Ovary (tissue), 9 donors: ENCODE measurements around the gene TMEM140. TPM values are rescaled to one million over a fixed set of nuclear protein-coding genes. Genes with fewer than 3 reads are reported as not detected.

ENCODE experiments used
- DNase-seq, 5 donors: peaks; one replicate each; pipeline ENCODE4 v3.0.0-alpha.2; 2019 to 2020
- H3K27ac ChIP-seq, 2 donors: fragments of 200-600 bp; one replicate each; pipeline versions ENCODE4 v1.5.1 to v1.8.0; 2019 to 2022
- H3K27me3 ChIP-seq: fragments of 200-600 bp; one replicate; pipeline ENCODE4 v1.8.0; 2022
- H3K36me3 ChIP-seq: fragments of 200-600 bp; sonication (generic); one replicate; pipeline ENCODE4 v1.5.1; 2019
- H3K4me1 ChIP-seq: one replicate; pipeline ENCODE4 v1.8.1; 2013; ENCODE audit warnings: mild to moderate bottlenecking, moderate library complexity; ENCODE audit not compliant: insufficient read depth
- H3K4me3 ChIP-seq: fragments of 200-600 bp; sonication (generic); one replicate; pipeline ENCODE4 v1.5.1; 2017
- H3K9me3 ChIP-seq, 2 donors: fragments of 200-600 bp in 1 of 2; sonication (generic) in 1 of 2; one replicate each; pipeline versions ENCODE4 v1.5.1 to v1.8.1; 2013 to 2019; ENCODE audit warnings: mild to moderate bottlenecking in 1 of 2, moderate library complexity in 1 of 2
- EP300 ChIP-seq: sonication (generic); formaldehyde crosslinking; IDR thresholded peaks from one replicate; pipeline ENCODE4 v1.6.1; 2017; ENCODE audit warnings: antibody characterized with exemption
- POLR2A ChIP-seq: fragments of 450-650 bp; IDR thresholded peaks from one replicate; pipeline ENCODE4 v1.6.1; 2017; ENCODE audit warnings: antibody characterized with exemption, mild to moderate bottlenecking, moderate library complexity
- WGBS, 3 donors: extraction: QIAGEN DNeasy Blood & Tissue Kit in 1 of 3; methylation state at CpG; one replicate each; pipeline versions ENCODE4 v1.1.5 to v1.1.7; 2013 to 2017; 5-methylcytosine and 5-hydroxymethylcytosine counted together
- intact Hi-C, 4 donors: fragments of 100-400 bp; cut with DNase I; formaldehyde crosslinking; loops; one replicate each; pipeline versions ENCODE4 v1.11.0 to v1.15.1; 2022 to 2023
- polyA plus RNA-seq, 2 donors: library from polyadenylated mRNA; stranded (reverse); fragments of 200-250 nt in 1 of 2; fragments of 350-450 nt in 1 of 2; fragmentation: Illumina TruSeq in 1 of 2; extraction: RNeasy Lipid Tissue Mini Kit (QIAGEN cat#74804) in 1 of 2; gene quantifications; one replicate each; pipeline ENCODE4 v1.2.3, GENCODE V29; 2013 to 2014
- total RNA-seq, 7 donors: library from RNA; depleted of rRNA in 2 of 7; stranded (reverse); fragments of >200 nt in 2 of 7; fragmentation: NEBNext Ultra II Directional in 3 of 7; extraction: Animal tissue kit (Norgen Biotek cat#: 25700) in 3 of 7; gene quantifications; one replicate each; pipeline versions ENCODE4 v1.1.0 to v1.2.4, GENCODE V29; 2016 to 2023
- TF ChIP-seq, protein P1 (sequence below), 3 donors: fragments of 450-650 bp in 2 of 3; fragments of 200-600 bp in 1 of 3; IDR thresholded peaks; one replicate each; pipeline versions ENCODE4 v1.5.1 to v1.8.0; 2016 to 2022; ENCODE audit warnings: antibody characterized with exemption in 3 of 3, mild to moderate bottlenecking in 1 of 3
- donor health status: DM: no; HTN: no; CAD: no; lungs with moderate emphysema.
- donor health status: DM: no; HTN: no; CAD: no.
- donor health status: Bipolar disorder and iron deficiency.
- donor health status: DM: yes; HTN: yes; CAD: no.
- donor health status: DM: no; HTN: no; CAD: no.
- donor health status: DM: yes; HTN: yes; CAD: no.

TMEM140 gene
- total and polyA plus RNA-seq, 9 donors: 5.9 to 25.0 (median 8.5) TPM

DNA sequence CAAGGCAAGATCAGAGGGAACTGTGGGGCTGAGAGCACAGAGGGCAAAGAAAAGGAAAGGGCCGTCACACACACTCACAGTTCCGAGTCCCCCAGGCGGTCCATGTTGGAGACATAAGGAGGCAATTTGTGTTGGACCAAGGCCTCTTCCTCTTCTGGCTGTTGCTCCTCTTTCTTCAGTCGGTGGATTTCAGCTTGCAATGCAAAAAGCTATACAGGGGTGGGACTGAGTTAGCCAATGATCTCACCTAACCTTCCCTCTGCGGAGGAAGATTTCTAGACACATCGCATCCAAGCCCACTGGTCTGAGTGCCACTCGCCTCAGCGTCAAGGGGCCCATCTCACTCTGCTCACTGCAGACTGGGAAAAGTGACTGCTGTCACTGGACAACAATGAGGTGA, 58.0 kb downstream of the TMEM140 start:
- H3K27me3 ChIP-seq: no peaks in the 10 kb centered on the region
- H3K4me1 ChIP-seq: peaks cover 1% of the 10 kb centered on the region
- no peaks in the 10 kb centered on the region for H3K9me3 ChIP-seq
- no peaks in the 10 kb centered on the region for H3K36me3 ChIP-seq
- 95 to 99% (median 96%) methylated on average over 8 of the region's 8 CpGs for WGBS, 3 donors
- no peak for DNase-seq
- no peak overlapping the region for H3K27ac ChIP-seq
- intact Hi-C loops: no loop called here
- TF ChIP-seq EP300: no peak
- TF ChIP-seq, protein P1, sequence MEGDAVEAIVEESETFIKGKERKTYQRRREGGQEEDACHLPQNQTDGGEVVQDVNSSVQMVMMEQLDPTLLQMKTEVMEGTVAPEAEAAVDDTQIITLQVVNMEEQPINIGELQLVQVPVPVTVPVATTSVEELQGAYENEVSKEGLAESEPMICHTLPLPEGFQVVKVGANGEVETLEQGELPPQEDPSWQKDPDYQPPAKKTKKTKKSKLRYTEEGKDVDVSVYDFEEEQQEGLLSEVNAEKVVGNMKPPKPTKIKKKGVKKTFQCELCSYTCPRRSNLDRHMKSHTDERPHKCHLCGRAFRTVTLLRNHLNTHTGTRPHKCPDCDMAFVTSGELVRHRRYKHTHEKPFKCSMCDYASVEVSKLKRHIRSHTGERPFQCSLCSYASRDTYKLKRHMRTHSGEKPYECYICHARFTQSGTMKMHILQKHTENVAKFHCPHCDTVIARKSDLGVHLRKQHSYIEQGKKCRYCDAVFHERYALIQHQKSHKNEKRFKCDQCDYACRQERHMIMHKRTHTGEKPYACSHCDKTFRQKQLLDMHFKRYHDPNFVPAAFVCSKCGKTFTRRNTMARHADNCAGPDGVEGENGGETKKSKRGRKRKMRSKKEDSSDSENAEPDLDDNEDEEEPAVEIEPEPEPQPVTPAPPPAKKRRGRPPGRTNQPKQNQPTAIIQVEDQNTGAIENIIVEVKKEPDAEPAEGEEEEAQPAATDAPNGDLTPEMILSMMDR (IDR thresholded peaks at IDR 0.05): no peak
- no peak for TF ChIP-seq POLR2A
- H3K4me3 ChIP-seq: no peak overlapping the region

DNA sequence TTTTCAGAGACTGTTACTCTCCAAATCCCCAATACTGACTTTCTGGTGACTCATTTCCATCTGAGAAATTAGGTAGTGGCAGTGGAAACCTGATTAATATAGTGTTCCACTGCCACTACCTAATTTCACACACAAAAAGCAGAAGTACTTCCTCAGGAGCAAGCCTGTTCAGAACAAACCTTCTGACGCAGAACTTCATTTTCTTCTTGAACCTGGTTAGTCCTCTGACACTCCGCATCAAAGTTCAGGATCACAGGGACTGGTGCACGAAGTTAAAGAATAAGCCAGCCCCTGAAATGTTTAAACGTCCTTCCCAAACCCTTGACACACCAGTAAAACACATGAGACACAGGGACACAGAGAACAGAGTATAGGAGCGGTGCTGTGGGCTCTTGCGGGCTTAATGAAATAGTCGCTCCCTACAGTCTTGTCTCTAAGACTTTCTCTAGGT, 59.1 kb downstream of the TMEM140 start:
- H3K27me3 ChIP-seq: no peaks in the 10 kb centered on the region
- TF ChIP-seq POLR2A: no peak
- TF ChIP-seq, protein P1 (IDR thresholded peaks at IDR 0.05): no peak
- TF ChIP-seq EP300: no peak
- no peak for DNase-seq
- H3K4me1 ChIP-seq: peaks cover 1% of the 10 kb centered on the region
- H3K27ac ChIP-seq: no peak overlapping the region
- H3K4me3 ChIP-seq: no peak overlapping the region
- intact Hi-C loops: no loop called here
- no peaks in the 10 kb centered on the region for H3K36me3 ChIP-seq
- 82 to 88% (median 86%) methylated on average over 7 of the region's 7 CpGs for WGBS, 3 donors
- no peaks in the 10 kb centered on the region for H3K9me3 ChIP-seq

DNA sequence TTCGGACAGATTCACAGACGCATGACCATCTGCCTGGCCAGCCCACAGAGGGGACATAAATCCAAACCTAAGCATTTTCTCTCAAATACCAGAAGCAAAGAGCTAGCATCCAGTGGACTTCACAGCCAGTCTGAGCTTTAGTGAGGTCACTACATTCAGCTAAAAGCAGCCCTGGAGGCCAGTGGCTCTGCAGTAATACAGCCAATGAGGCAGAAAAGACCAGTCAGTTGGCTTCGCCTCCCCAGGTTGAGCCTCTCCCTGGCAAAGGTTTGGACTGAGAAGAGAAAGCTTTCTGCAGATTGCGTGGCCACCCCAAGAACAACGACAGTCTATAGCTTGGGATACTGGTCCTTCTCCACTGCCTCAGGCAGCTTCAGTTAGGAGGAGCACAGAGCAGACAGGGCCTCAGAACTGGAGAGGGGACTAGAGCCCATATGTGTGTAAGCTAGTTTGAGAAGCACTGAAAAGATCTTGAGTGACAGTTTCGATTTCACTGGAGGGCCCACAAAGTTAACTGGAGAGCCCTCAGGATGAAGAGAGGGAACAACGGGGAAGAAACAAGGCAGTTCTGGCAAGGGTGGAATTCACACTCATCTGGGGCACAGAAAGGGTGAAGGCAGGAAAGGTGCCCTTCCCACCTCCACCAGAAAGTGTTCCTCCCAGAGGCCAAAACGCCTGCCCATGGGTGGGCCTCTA, 59.7 kb downstream of the TMEM140 start:
- intact Hi-C loops: no loop called here
- no peaks in the 10 kb centered on the region for H3K36me3 ChIP-seq
- no peaks in the 10 kb centered on the region for H3K9me3 ChIP-seq
- WGBS, 3 donors: 86 to 89% (median 88%) methylated on average over 8 of the region's 8 CpGs
- no peak overlapping the region for H3K4me3 ChIP-seq
- H3K27ac ChIP-seq: no peak overlapping the region
- DNase-seq: no peak
- H3K27me3 ChIP-seq: no peaks in the 10 kb centered on the region
- H3K4me1 ChIP-seq: peaks cover 1% of the 10 kb centered on the region
- TF ChIP-seq EP300 (no peak), POLR2A (no peak)
- TF ChIP-seq, protein P1 (IDR thresholded peaks at IDR 0.05): no peak

DNA sequence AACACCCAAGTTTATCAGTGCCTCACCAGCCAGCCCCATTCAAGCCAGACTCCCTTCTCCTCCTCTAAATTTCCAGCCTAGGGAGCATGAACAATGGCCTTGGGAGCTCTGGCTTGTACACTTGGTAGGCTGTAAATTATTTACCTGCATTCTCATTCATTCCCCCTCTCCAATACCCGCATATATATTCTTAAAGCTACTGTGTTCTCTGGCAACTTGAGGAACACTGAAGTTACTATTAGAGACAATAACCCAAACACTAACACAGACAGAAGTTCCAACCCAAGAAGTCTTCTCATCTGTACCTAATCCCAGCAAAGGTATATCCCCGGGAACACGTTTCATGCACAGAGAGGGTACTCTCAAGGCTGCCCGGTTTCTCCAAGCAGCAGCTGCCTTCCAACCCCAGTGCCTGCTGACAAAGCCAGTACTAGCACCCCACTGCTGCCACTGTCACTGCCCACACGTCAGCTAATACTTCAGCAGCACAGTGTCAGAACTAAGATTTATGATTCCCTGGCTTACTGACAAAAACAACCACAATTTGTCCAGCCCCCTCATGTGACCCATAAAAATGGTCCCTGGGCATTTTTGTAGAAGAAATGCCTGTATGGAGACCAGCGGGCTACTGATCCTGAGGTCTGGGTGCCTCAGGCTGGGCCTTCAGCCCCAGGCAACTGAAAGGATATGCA, 60.4 kb downstream of the TMEM140 start:
- H3K27me3 ChIP-seq: no peaks in the 10 kb centered on the region
- peaks cover 1% of the 10 kb centered on the region for H3K4me1 ChIP-seq
- no peaks in the 10 kb centered on the region for H3K36me3 ChIP-seq
- no peak overlapping the region for H3K4me3 ChIP-seq
- H3K9me3 ChIP-seq: no peaks in the 10 kb centered on the region
- TF ChIP-seq EP300: no peak
- TF ChIP-seq, protein P1 (IDR thresholded peaks at IDR 0.05): no peak
- no peak for TF ChIP-seq POLR2A
- WGBS, 3 donors: 79 to 85% (median 85%) methylated on average over 6 of the region's 6 CpGs
- DNase-seq: no peak
- H3K27ac ChIP-seq: no peak overlapping the region
- intact Hi-C loops: no loop called here
